T-helper 9 cell (primary cell): ENCODE results near the gene RPRML.
"Not testable (repeated sequence)": the region's sequence is repeated elsewhere in the genome, so short reads cannot be mapped to it uniquely, and the experiment has no call there.

Experiments used
- DNase-seq: peaks from one replicate; pipeline ENCODE4 v3.0.0-alpha.2; 2020

The RPRML gene

GRCh38 chr17:46975287-46975686 is 3.8 kb downstream of the RPRML start:
- DNase-seq: no peak

- DNase-seq: no peak
These were observed 5.0 kb downstream of the RPRML start for GRCh38 chr17:46974086-46974485.

- DNase-seq: no peak
These were observed 6.7 kb downstream of the RPRML start for GRCh38 chr17:46972346-46972745.

GRCh38 chr17:46971647-46972300 is 7.3 kb downstream of the RPRML start:
- no peak for DNase-seq

GRCh38 chr17:46968896-46969295 is 10.2 kb downstream of the RPRML start:
- DNase-seq: no peak

GRCh38 chr17:46968224-46968834 is 10.7 kb downstream of the RPRML start:
- no peak for DNase-seq

- no peak for DNase-seq
These were observed 14.5 kb downstream of the RPRML start for GRCh38 chr17:46964315-46965265.

GRCh38 chr17:46963571-46963970 is 15.5 kb downstream of the RPRML start:
- DNase-seq: no peak

GRCh38 chr17:46962374-46962790 is 16.7 kb downstream of the RPRML start:
- no peak for DNase-seq

GRCh38 chr17:46960152-46960551 is 18.9 kb downstream of the RPRML start:
- DNase-seq: no peak

- no peak for DNase-seq
These were observed 20.9 kb downstream of the RPRML start for GRCh38 chr17:46958041-46958591.

- not testable (repeated sequence) for DNase-seq
These were observed 25.9 kb downstream of the RPRML start for GRCh38 chr17:46953191-46953590.

GRCh38 chr17:46952115-46952514 is 26.9 kb downstream of the RPRML start:
- no peak for DNase-seq

- no peak for DNase-seq
These were observed 27.3 kb downstream of the RPRML start for GRCh38 chr17:46951706-46952105.

GRCh38 chr17:46950997-46951621 is 27.9 kb downstream of the RPRML start:
- DNase-seq: no peak

GRCh38 chr17:46950342-46950996 is 28.6 kb downstream of the RPRML start:
- no peak for DNase-seq

- no peak for DNase-seq
These were observed 29.5 kb downstream of the RPRML start for GRCh38 chr17:46949291-46950174.

- DNase-seq: no peak
These were observed 30.5 kb downstream of the RPRML start for GRCh38 chr17:46948544-46948943.

- DNase-seq: no peak
These were observed 31.8 kb downstream of the RPRML start for GRCh38 chr17:46947216-46947615.

GRCh38 chr17:46944931-46945330 is 34.1 kb downstream of the RPRML start:
- no peak for DNase-seq
